Nephron progenitor cell (in vitro differentiated cells): Measurements from ENCODE around the gene CIB1.

Experiments
- DNase-seq: peaks from one replicate; pipeline ENCODE4 v3.0.0; 2021
- H3K27ac Mint-ChIP-seq: 2 replicates; pipeline ENCODE4 v1.8.0; 2021; ENCODE audit warnings: mild to moderate bottlenecking, moderate library complexity, mixed read lengths
- H3K27me3 Mint-ChIP-seq: 2 replicates; pipeline ENCODE4 v1.8.0; 2021; ENCODE audit warnings: mild to moderate bottlenecking, low read depth, mixed read lengths; ENCODE audit not compliant: poor library complexity
- H3K36me3 Mint-ChIP-seq: 2 replicates; pipeline ENCODE4 v1.8.0; 2021; ENCODE audit warnings: low read depth, mixed read lengths
- H3K4me1 Mint-ChIP-seq: 2 replicates; pipeline ENCODE4 v1.8.0; 2021; ENCODE audit warnings: mixed read lengths
- H3K4me3 Mint-ChIP-seq: 2 replicates; pipeline ENCODE4 v1.8.0; 2021; ENCODE audit warnings: mild to moderate bottlenecking, moderate library complexity, mixed read lengths
- H3K9me3 Mint-ChIP-seq: 2 replicates; pipeline ENCODE4 v1.8.0; 2021; ENCODE audit warnings: mild to moderate bottlenecking, moderate library complexity, mixed read lengths
- CTCF ChIP-seq: fragments of 200-600 bp; sonication (generic); IDR thresholded peaks from 2 replicates; pipeline ENCODE4 v1.5.0; 2021; ENCODE audit warnings: antibody characterized with exemption

CIB1 gene

GRCh38 chr15:90241343-90242192 is 7.8 kb upstream of the CIB1 start:
- no peak for DNase-seq
- no peaks in the 10 kb centered on the region for H3K9me3 Mint-ChIP-seq
- H3K4me3 Mint-ChIP-seq: no peak overlapping the region
- H3K27ac Mint-ChIP-seq: no peak overlapping the region
- peaks cover 6% of the 10 kb centered on the region for H3K36me3 Mint-ChIP-seq
- no peak for TF ChIP-seq CTCF
- H3K27me3 Mint-ChIP-seq: no peaks in the 10 kb centered on the region
- peaks cover 6% of the 10 kb centered on the region for H3K4me1 Mint-ChIP-seq

- Mint-ChIP-seq H3K4me1 (peaks cover 6% of the 10 kb centered on the region), H3K27ac (no peak overlapping the region), H3K9me3 (no peaks in the 10 kb centered on the region), H3K4me3 (no peak overlapping the region), H3K36me3 (peaks cover 13% of the 10 kb centered on the region), H3K27me3 (no peaks in the 10 kb centered on the region)
- TF ChIP-seq CTCF: no peak
- no peak for DNase-seq
Measured at GRCh38 chr15:90240856-90241255, 7.1 kb upstream of the CIB1 start.

- peaks cover 13% of the 10 kb centered on the region for H3K36me3 Mint-ChIP-seq
- H3K9me3 Mint-ChIP-seq: no peaks in the 10 kb centered on the region
- no peak for TF ChIP-seq CTCF
- peak overlapping the region; percentile 36 for H3K27ac Mint-ChIP-seq
- no peak for DNase-seq
- H3K4me1 Mint-ChIP-seq: peaks cover 15% of the 10 kb centered on the region
- H3K27me3 Mint-ChIP-seq: no peaks in the 10 kb centered on the region
- H3K4me3 Mint-ChIP-seq: no peak overlapping the region
Measured at GRCh38 chr15:90239371-90239770, 5.6 kb upstream of the CIB1 start.

GRCh38 chr15:90234096-90234988 is 601 bp upstream of the CIB1 start, which contains the start of gene GDPGP1:
Gene GDPGP1 (plus strand): TSS chr15:90234209. CDS start chr15:90240909, 6,700 bp downstream.
- Mint-ChIP-seq H3K27me3 (peaks cover 7% of the 10 kb centered on the region), H3K4me1 (peaks cover 36% of the 10 kb centered on the region), H3K9me3 (no peaks in the 10 kb centered on the region), H3K4me3 (peak within 1 kb of the TSS; percentile 81), H3K27ac (peak within 1 kb of the TSS; percentile 48), H3K36me3 (peaks cover 22% of the 10 kb centered on the region)
- no peak for DNase-seq
- TF ChIP-seq CTCF: no peak

- H3K9me3 Mint-ChIP-seq: no peaks in the 10 kb centered on the region
- peak; percentile 40 for TF ChIP-seq CTCF
- H3K36me3 Mint-ChIP-seq: peaks cover 26% of the 10 kb centered on the region
- H3K27me3 Mint-ChIP-seq: peaks cover 10% of the 10 kb centered on the region
- peak overlapping the region; percentile 81 for H3K4me3 Mint-ChIP-seq
- peak overlapping the region; percentile 48 for H3K27ac Mint-ChIP-seq
- no peak for DNase-seq
- peaks cover 32% of the 10 kb centered on the region for H3K4me1 Mint-ChIP-seq
Measured at GRCh38 chr15:90232941-90233386, 777 bp downstream of the CIB1 start.
